ENCODE results near the gene CDH23.

CDH23 gene

GRCh38 chr10:71815515-71816130, 418.9 kb downstream of the CDH23 start:
- no peak for DNase-seq (ENCODE audit: low read depth, low spot score)

GRCh38 chr10:71816421-71816851, 419.7 kb downstream of the CDH23 start:
- no peak for DNase-seq (ENCODE audit: low read depth, low spot score)

DNA sequence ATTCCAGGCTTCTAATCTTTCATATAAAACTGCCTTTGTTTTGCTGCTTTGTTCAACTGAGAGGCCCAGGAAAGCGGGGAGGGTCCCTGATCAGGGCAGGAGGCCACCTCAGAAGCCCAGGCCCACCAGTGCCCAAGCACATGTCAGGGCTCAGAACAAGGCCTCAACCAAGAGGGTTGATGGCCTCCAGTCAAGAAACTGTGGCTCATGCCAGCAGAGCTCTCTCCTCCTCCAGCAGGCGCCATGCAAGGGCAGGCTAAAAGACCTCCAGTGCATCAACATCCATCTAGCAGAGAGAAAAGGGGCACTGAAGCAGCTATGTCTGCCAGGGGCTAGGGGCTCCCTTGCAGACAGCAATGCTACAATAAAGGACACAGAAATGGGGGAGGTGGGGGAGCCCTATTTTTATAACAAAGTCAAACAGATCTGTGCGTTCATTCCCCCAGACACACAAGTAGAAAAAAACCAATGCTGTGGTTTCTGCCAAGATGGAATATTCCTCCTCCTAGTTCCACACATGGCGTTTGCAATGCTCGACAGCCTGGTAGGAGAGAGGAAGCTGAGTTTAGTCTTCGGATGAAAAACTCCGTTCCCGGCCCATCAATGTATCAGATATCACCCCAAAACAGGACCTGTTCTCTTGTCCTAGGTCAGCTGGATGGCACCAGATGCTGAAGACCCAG, 420.4 kb downstream of the CDH23 start:
- DNase-seq (ENCODE audit: low read depth, low spot score) = no peak

- DNase-seq (ENCODE audit: low read depth, low spot score) = no peak
Observed at GRCh38 chr10:71817831-71818655, 421.3 kb downstream of the CDH23 start.

DNA sequence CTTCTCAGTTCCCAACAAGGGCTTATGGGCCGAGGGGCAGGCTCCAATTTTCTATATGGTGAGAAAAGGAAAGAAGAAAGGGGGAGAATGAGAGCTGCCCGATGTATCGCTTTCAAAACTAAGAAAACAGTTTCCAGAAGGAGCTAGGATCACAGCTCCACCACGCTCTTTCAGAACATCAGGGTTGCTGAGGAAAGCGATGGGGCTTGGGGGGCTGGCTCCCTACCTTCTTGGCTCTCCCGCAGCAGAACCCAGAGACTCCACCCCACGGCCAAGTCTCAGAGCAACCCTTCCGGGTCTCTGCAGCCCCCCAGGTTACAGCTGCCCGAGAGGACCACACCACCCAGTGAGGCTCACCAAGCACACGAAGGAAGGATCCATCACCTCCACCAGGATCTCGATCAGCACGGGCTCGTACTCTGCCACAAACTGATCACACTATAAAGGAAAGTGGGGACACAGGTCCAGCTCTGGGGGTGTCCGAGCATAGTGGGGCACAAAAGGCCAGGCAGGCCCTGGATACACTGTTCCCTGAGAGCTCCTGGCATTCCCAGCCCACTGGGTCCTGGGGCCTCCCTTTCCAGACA, 422.0 kb downstream of the CDH23 start:
- no peak for DNase-seq (ENCODE audit: low read depth, low spot score)

- DNase-seq (ENCODE audit: low read depth, low spot score) = no peak
Observed at GRCh38 chr10:71819441-71819861, 422.7 kb downstream of the CDH23 start.

- DNase-seq (ENCODE audit: low read depth, low spot score) = no peak
Observed at GRCh38 chr10:71819985-71820384, 423.3 kb downstream of the CDH23 start.

DNA sequence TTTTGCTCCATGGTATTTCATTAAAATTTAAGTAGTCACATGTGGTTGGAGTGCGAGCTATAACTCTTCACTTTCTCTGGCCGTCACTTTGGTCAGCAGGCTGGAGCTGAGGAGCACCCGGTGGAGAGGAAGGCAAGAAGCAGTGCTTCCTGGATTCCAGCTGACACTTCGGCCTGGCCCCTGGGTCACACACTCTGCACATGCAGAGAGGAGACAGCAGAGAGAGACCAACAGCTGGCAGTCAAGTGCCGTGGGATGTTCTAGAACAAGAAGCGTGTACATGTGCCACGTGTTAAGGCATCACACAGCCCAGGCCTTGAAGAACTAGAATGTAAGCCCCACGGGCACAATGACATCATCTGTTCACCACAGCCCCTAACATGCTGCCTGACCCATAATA, 424.2 kb downstream of the CDH23 start:
- DNase-seq (ENCODE audit: low read depth, low spot score) = no peak

DNA sequence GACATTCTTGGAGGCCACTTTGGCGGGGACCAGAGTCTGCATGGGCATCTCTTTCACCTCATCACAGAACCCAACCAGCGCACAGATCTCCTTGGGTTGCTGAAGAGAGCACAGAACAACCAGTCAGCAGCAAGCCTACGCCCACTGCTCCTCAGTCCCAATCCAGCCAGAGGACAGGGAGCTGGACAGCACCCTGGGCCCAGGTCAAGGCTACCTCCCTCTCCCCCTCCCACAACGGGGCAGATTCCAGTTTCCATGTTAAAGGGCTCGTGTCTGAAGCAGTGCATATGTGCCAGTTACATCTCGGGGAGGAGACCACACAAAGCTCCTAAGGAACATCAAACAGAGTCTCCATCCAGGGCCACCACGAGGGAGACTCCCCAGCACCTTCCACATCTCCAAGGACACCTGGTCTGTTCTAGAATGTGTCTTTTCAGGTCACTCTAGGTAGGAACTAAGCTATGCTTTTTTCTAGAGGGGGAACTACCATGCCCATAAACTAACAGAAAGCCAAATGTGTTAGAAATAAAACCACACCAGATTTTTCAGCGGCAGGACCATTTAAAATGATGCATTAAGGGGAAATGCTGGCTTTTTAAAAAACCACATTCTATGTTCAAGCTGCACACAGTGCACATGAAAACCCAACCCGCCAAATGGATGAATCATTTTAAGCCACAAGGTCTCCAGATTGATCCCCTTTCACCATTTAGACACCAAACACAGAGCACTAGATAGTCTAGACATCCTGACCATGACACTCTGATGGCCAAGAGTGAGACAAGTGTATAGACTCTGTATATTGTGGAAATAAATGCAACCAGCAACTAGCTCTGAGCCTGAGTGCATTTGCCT, 425.4 kb downstream of the CDH23 start:
- DNase-seq (ENCODE audit: low read depth, low spot score) = no peak

- DNase-seq (ENCODE audit: low read depth, low spot score) = no peak
Observed at GRCh38 chr10:71823356-71823755, 426.6 kb downstream of the CDH23 start.

GRCh38 chr10:71824333-71824732, 427.6 kb downstream of the CDH23 start:
- DNase-seq (ENCODE audit: low read depth, low spot score) = no peak

- no peak for DNase-seq (ENCODE audit: low read depth, low spot score)
Observed at GRCh38 chr10:71825217-71825616, 428.5 kb downstream of the CDH23 start.

- no peak for DNase-seq (ENCODE audit: low read depth, low spot score)
Observed at GRCh38 chr10:71827852-71828251, 431.1 kb downstream of the CDH23 start.

- no peak for DNase-seq (ENCODE audit: low read depth, low spot score)
Observed at GRCh38 chr10:71828702-71829101, 432.0 kb downstream of the CDH23 start.

- DNase-seq (ENCODE audit: low read depth, low spot score) = no peak
Observed at GRCh38 chr10:71829171-71829570, 432.5 kb downstream of the CDH23 start.

- no peak for DNase-seq (ENCODE audit: low read depth, low spot score)
Observed at GRCh38 chr10:71829896-71830295, 433.2 kb downstream of the CDH23 start.

- DNase-seq (ENCODE audit: low read depth, low spot score) = no peak
Observed at GRCh38 chr10:71830726-71831125, 434.0 kb downstream of the CDH23 start.

GRCh38 chr10:71831646-71832552, 435.2 kb downstream of the CDH23 start:
- DNase-seq (ENCODE audit: low read depth, low spot score) = no peak

- no peak for DNase-seq (ENCODE audit: low read depth, low spot score)
Observed at GRCh38 chr10:71832967-71833366, 436.2 kb downstream of the CDH23 start.

All from activated CD4-positive, CD25-positive, alpha-beta regulatory T cell treated with anti-CD3 and anti-CD28 coated beads, Interleukin-2, amount 50 U/mL, for 16 hours (primary cell).